ENCODE data around the gene ZDBF2.
"Not testable (repeated sequence)": the region's sequence is repeated elsewhere in the genome, so short reads cannot be mapped to it uniquely, and the experiment has no call there.

ZDBF2 gene

GRCh38 chr2:206274434-206275311 lies at the start of gene ZDBF2:
Gene ZDBF2, plus strand, starts transcription at chr2:206274663. Its CDS starts 7,187 bp downstream, at chr2:206281850.
- peak; percentile 69 for DNase-seq

- no peak for DNase-seq
Measured at GRCh38 chr2:206225435-206226232, 48.8 kb upstream of the ZDBF2 start.

GRCh38 chr2:206228636-206229035 lies 45.8 kb upstream of the ZDBF2 start:
- DNase-seq = not testable (repeated sequence)

GRCh38 chr2:206229642-206230041 lies 44.8 kb upstream of the ZDBF2 start:
- DNase-seq = no peak

GRCh38 chr2:206230060-206230762 lies 44.3 kb upstream of the ZDBF2 start:
- peak; percentile 92 for DNase-seq

GRCh38 chr2:206231669-206232286 lies 42.7 kb upstream of the ZDBF2 start:
- no peak for DNase-seq

GRCh38 chr2:206232287-206233035 lies 42.0 kb upstream of the ZDBF2 start:
- peak; percentile 52 for DNase-seq

- DNase-seq = no peak
Measured at GRCh38 chr2:206239157-206239556, 35.3 kb upstream of the ZDBF2 start.

- DNase-seq = no peak
Measured at GRCh38 chr2:206240327-206240726, 34.1 kb upstream of the ZDBF2 start.

GRCh38 chr2:206241736-206242135 lies 32.7 kb upstream of the ZDBF2 start:
- DNase-seq = no peak

- DNase-seq = no peak
Measured at GRCh38 chr2:206245265-206245672, 29.2 kb upstream of the ZDBF2 start.

- no peak for DNase-seq
Measured at GRCh38 chr2:206250041-206250897, 24.2 kb upstream of the ZDBF2 start.

- no peak for DNase-seq
Measured at GRCh38 chr2:206253125-206253776, 21.2 kb upstream of the ZDBF2 start.

- no peak for DNase-seq
Measured at GRCh38 chr2:206253777-206254166, 20.7 kb upstream of the ZDBF2 start.

GRCh38 chr2:206255003-206255402 lies 19.5 kb upstream of the ZDBF2 start:
- DNase-seq = no peak

GRCh38 chr2:206256706-206257205 lies 17.7 kb upstream of the ZDBF2 start:
- DNase-seq = no peak

- DNase-seq = no peak
Measured at GRCh38 chr2:206257350-206257749, 17.1 kb upstream of the ZDBF2 start.

- DNase-seq = no peak
Measured at GRCh38 chr2:206257861-206258260, 16.6 kb upstream of the ZDBF2 start.

GRCh38 chr2:206258615-206259014 lies 15.8 kb upstream of the ZDBF2 start:
- DNase-seq = not testable (repeated sequence)
